ENCODE measurements around the gene CNGB1.
A peak's percentile ranks its signal among the peaks of the same experiment; 100 is the strongest.

Gene CNGB1

GRCh38 chr16:58000706-58001676, 30.1 kb upstream of the CNGB1 start, which contains the start of gene USB1:
USB1 (plus strand) TSS chr16:58001407; CDS start chr16:58001484, 77 bp downstream.
- no peaks in the 10 kb centered on the region for H3K27me3 Mint-ChIP-seq
- H3K27ac Mint-ChIP-seq, result peak within 1 kb of the TSS; percentile 90
- H3K4me1 Mint-ChIP-seq, result peaks cover 50% of the 10 kb centered on the region

GRCh38 chr16:57999971-58000705, 29.2 kb upstream of the CNGB1 start, which contains the start of gene ZNF319:
ZNF319 (minus strand) TSS chr16:58000672; CDS start chr16:57998265, 2,407 bp downstream.
- Mint-ChIP-seq H3K27ac (peak within 1 kb of the TSS; percentile 90), H3K4me1 (peaks cover 56% of the 10 kb centered on the region), H3K9me3 (no peaks in the 10 kb centered on the region), H3K36me3 (ENCODE audit: low read depth) (peaks cover 24% of the 10 kb centered on the region), H3K27me3 (no peaks in the 10 kb centered on the region), H3K4me3 (peak within 1 kb of the TSS; percentile 90)
- no peak for ATAC-seq
- peak; percentile 24 for DNase-seq

More at GRCh38 chr16:58000706-58001676, 30.1 kb upstream of the CNGB1 start, which contains the start of gene USB1:
- H3K4me3 Mint-ChIP-seq, result peak within 1 kb of the TSS; percentile 90
- peak; percentile 81 for ATAC-seq
- peaks cover 27% of the 10 kb centered on the region for H3K36me3 Mint-ChIP-seq (ENCODE audit: low read depth)
- DNase-seq, result peak; percentile 87
- no peaks in the 10 kb centered on the region for H3K9me3 Mint-ChIP-seq

- DNase-seq, result peak; percentile 16
- peaks cover 56% of the 10 kb centered on the region for H3K4me1 Mint-ChIP-seq
- no peak for ATAC-seq
- H3K4me3 Mint-ChIP-seq, result peak overlapping the region; percentile 79
- no peaks in the 10 kb centered on the region for H3K9me3 Mint-ChIP-seq
- peaks cover 20% of the 10 kb centered on the region for H3K36me3 Mint-ChIP-seq (ENCODE audit: low read depth)
- peak overlapping the region; percentile 56 for H3K27ac Mint-ChIP-seq
- no peaks in the 10 kb centered on the region for H3K27me3 Mint-ChIP-seq
Observed at GRCh38 chr16:57999366-57999970, 28.5 kb upstream of the CNGB1 start.

GRCh38 chr16:57998992-57999365, 28.1 kb upstream of the CNGB1 start:
- ATAC-seq (no peak), DNase-seq (no peak)
- H3K9me3 Mint-ChIP-seq, result no peaks in the 10 kb centered on the region
- H3K27me3 Mint-ChIP-seq, result no peaks in the 10 kb centered on the region
- H3K4me3 Mint-ChIP-seq, result peak overlapping the region; percentile 79
- H3K27ac Mint-ChIP-seq, result peak overlapping the region; percentile 65
- H3K36me3 Mint-ChIP-seq (ENCODE audit: low read depth), result peaks cover 18% of the 10 kb centered on the region
- peaks cover 55% of the 10 kb centered on the region for H3K4me1 Mint-ChIP-seq

DNA sequence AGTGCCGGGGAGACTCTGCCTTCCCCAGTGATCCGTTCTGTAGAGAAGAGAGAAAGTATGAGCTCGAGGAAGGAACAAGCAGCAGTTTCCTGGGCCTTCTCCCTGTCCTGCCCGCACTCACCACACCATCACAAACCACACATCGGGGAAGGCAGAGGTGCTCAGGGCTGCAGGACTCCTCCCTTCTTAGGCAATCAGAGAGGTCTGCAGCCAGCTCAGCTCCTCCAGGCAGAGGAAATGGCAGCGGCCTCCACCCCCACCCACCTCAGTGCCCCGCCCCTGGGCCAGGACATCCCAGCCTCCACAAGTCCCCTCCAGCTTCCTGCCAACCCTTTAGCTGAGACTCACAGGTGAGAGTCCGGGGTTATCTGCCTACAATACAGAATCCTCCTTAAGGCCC, 27.6 kb upstream of the CNGB1 start:
- DNase-seq, result peak; percentile 66
- H3K27me3 Mint-ChIP-seq, result no peaks in the 10 kb centered on the region
- peaks cover 52% of the 10 kb centered on the region for H3K4me1 Mint-ChIP-seq
- peak overlapping the region; percentile 79 for H3K4me3 Mint-ChIP-seq
- H3K27ac Mint-ChIP-seq, result peak overlapping the region; percentile 65
- peaks cover 15% of the 10 kb centered on the region for H3K36me3 Mint-ChIP-seq (ENCODE audit: low read depth)
- ATAC-seq, result peak; percentile 55
- no peaks in the 10 kb centered on the region for H3K9me3 Mint-ChIP-seq

DNA sequence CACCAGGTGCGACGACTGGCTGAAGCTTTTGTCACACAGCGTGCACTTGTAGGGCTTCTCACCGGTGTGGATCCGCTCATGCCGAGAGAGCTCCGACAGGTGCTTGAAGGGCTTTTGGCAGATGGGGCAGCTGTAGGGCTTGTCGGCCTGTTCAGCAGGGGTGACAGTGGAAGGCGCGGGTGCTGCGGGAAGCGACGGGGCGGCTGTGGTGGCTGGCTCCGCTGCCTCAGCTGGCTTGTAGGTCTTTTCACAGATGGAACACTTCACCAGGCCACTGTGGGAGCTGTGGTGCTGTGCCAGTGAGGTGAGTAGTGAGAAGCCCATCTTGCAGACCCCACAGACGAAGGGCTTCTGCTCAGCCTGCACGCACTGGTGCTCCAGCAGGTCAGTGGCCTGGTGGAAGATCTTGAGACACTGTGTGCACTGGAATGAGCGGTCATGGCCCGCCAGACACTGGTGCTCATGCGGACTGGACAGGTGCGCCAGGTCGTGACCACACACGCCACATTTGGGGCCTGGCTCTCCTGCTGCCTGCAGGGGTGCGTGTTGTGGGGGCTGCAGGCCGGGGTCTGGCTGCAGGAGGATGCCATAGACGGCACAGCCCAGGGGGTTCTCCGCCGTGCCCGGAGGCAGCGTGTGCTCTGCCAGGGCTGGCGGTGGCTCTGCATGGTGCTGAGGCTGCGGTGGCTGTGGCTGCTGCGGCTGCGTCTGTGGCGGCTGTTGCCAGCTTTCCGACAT, 26.8 kb upstream of the CNGB1 start:
- Mint-ChIP-seq H3K4me1 (peaks cover 52% of the 10 kb centered on the region), H3K27me3 (no peaks in the 10 kb centered on the region), H3K36me3 (ENCODE audit: low read depth) (peaks cover 9% of the 10 kb centered on the region), H3K4me3 (peak overlapping the region; percentile 79), H3K27ac (no peak overlapping the region), H3K9me3 (no peaks in the 10 kb centered on the region)
- DNase-seq (no peak), ATAC-seq (no peak)

DNA sequence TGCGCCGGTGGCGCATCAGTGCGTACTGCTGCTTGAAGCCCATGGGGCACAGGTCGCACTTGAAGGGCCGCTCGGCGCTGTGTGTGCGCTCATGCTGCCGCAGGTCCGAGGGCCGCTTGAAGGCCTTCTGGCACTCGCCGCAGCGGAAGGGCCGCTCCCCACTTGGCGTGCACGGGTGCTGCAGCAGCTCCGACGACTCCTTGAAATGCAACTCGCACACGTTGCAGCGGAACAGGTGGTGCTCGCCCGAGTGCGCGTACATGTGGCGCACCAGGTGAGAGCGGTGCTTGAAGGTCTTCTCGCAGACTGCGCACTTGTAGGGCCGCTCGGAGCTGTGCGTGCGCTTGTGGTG, 26.2 kb upstream of the CNGB1 start:
- peaks cover 7% of the 10 kb centered on the region for H3K36me3 Mint-ChIP-seq (ENCODE audit: low read depth)
- DNase-seq (no peak), ATAC-seq (no peak)
- no peaks in the 10 kb centered on the region for H3K27me3 Mint-ChIP-seq
- peaks cover 48% of the 10 kb centered on the region for H3K4me1 Mint-ChIP-seq
- H3K9me3 Mint-ChIP-seq, result no peaks in the 10 kb centered on the region
- no peak overlapping the region for H3K27ac Mint-ChIP-seq
- no peak overlapping the region for H3K4me3 Mint-ChIP-seq

DNA sequence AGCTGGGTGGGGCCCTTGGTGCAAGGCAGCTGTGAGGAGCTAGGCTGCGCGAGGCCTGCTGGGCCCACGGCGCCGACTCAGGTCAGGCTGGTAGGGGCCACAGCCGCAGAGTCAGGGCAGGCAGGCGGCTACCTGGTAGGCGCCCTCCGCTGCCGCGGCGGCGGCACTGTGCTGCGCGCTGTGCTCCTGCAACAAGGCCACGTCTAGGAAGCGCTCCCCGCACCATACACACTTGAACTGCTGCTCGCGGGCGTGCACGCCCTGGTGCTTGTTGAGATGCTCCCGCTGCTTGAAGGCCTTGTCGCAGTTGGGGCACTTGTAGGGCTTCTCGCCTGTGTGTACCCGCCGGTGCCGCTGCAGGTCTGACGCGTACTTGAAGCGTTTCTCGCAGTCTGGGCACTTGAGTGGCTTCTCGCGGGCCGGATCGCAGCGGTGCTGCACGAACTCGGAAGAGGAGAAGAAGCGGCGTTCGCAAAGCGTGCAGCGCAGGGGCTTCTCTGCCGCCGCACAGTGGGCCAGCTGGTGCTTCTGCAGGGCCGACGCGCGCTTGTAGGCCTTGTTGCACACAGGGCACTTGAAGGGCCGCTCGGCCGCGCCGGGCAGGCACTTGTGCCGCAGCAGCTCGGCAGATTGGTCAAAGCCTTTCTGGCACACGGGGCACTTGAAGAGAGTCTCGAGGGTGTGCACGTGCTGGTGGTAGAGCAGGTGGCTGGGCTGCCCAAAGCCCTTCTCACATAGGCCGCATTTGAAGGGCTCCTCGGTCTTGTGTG, 25.7 kb upstream of the CNGB1 start:
- ATAC-seq, result no peak
- H3K4me3 Mint-ChIP-seq, result no peak overlapping the region
- no peak for DNase-seq
- H3K4me1 Mint-ChIP-seq, result peaks cover 43% of the 10 kb centered on the region
- H3K9me3 Mint-ChIP-seq, result no peaks in the 10 kb centered on the region
- H3K36me3 Mint-ChIP-seq (ENCODE audit: low read depth), result peaks cover 7% of the 10 kb centered on the region
- no peak overlapping the region for H3K27ac Mint-ChIP-seq
- H3K27me3 Mint-ChIP-seq, result no peaks in the 10 kb centered on the region

DNA sequence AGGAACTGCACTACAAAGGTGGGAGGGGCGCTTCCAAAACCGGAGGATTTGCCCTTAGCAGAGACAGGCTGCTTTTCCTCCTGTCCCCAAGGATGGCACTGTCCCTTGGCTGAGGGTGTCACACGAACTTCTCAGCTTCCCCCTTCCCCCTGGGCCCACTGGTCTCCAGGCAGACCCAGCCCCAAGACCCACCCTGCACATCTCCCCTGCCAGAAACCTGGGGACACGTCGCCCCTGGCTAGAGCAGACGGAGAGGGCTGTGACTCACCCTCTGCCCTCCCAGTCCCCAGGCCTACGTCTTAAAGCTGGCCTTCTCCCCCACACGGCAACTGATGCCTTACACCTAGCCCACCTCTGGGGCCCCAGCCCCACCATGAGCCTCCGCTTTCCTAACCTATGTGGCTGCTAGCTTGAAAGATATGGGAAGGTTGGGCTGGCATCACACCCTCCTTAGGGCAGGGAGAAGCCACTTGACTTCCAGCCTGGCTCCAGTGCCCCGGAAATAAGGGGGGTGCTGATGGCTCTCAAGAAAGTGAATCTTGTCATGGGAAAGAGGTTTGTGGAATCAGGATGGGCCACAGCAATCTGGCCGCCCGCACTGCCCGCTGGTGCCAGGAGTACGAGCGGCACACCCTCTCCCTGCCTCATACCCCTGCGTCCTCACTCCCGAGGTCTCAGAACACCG, 24.9 kb upstream of the CNGB1 start:
- ATAC-seq (no peak), DNase-seq (no peak)
- H3K4me1 Mint-ChIP-seq, result peaks cover 40% of the 10 kb centered on the region
- no peaks in the 10 kb centered on the region for H3K9me3 Mint-ChIP-seq
- H3K36me3 Mint-ChIP-seq (ENCODE audit: low read depth), result peaks cover 7% of the 10 kb centered on the region
- no peak overlapping the region for H3K27ac Mint-ChIP-seq
- H3K27me3 Mint-ChIP-seq, result no peaks in the 10 kb centered on the region
- H3K4me3 Mint-ChIP-seq, result no peak overlapping the region

- ATAC-seq, result no peak
- H3K36me3 Mint-ChIP-seq (ENCODE audit: low read depth), result peaks cover 7% of the 10 kb centered on the region
- H3K4me1 Mint-ChIP-seq, result peaks cover 40% of the 10 kb centered on the region
- H3K4me3 Mint-ChIP-seq, result no peak overlapping the region
- H3K27ac Mint-ChIP-seq, result no peak overlapping the region
- DNase-seq, result peak; percentile 30
- no peaks in the 10 kb centered on the region for H3K9me3 Mint-ChIP-seq
- no peaks in the 10 kb centered on the region for H3K27me3 Mint-ChIP-seq
Observed at GRCh38 chr16:57994778-57995177, 23.9 kb upstream of the CNGB1 start.

DNA sequence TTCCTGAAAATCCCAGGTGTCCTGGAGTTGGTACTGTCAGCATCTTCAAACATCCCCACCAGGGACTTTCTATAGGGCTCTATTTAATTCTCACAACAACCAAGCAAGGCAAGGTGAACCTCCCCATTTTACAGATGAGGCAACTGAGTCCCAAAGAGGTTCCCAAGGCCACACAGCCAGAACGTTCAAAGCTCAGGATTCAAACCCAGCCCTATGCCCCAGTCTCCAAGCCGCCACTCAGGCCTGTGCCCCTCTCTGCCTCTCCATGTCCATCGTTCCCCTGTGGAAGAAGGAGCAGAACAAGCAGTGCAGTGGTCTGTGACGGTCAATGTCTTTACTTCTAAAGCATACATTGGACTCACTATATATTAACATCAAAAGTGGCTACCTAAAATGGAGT, 23.4 kb upstream of the CNGB1 start:
- Mint-ChIP-seq H3K4me3 (no peak overlapping the region), H3K27me3 (no peaks in the 10 kb centered on the region), H3K9me3 (no peaks in the 10 kb centered on the region), H3K36me3 (ENCODE audit: low read depth) (peaks cover 7% of the 10 kb centered on the region), H3K4me1 (peaks cover 38% of the 10 kb centered on the region), H3K27ac (no peak overlapping the region)
- DNase-seq, result no peak
- no peak for ATAC-seq

DNA sequence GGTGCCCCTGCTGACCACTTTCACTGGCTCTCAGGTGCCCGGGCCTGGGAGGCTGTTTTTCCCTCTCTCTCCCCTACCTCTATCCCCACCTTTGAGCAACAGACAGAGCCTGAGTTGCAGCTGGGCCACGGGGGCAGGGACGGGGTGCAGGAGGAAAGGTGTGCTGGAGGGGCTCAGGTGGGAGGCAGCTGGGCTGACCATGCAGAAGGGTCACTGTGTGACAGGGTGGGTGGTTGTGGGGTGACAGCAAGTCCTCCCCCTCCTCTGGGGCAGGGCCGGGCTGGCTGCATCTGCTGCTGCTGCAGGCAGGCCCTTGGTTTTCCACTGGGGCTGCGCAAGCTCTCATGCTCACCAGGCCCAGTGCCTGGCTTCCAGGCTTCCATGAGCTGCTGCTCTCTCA, 23.0 kb upstream of the CNGB1 start:
- no peaks in the 10 kb centered on the region for H3K9me3 Mint-ChIP-seq
- no peak overlapping the region for H3K27ac Mint-ChIP-seq
- no peak for ATAC-seq

GRCh38 chr16:57993438-57993837, 22.5 kb upstream of the CNGB1 start:
- DNase-seq, result no peak
- Mint-ChIP-seq H3K27me3 (no peaks in the 10 kb centered on the region), H3K36me3 (ENCODE audit: low read depth) (peaks cover 7% of the 10 kb centered on the region), H3K27ac (no peak overlapping the region), H3K4me3 (no peak overlapping the region), H3K4me1 (peaks cover 29% of the 10 kb centered on the region), H3K9me3 (no peaks in the 10 kb centered on the region)
- ATAC-seq, result no peak

More for the DNA sequence above, 23.0 kb upstream of the CNGB1 start:
- H3K4me3 Mint-ChIP-seq, result no peak overlapping the region
- H3K36me3 Mint-ChIP-seq (ENCODE audit: low read depth), result peaks cover 7% of the 10 kb centered on the region
- DNase-seq, result no peak
- no peaks in the 10 kb centered on the region for H3K27me3 Mint-ChIP-seq
- peaks cover 33% of the 10 kb centered on the region for H3K4me1 Mint-ChIP-seq
